MG63 (cell line): Measurements from ENCODE around the gene FCMR. TPM values are rescaled to one million over a fixed set of nuclear protein-coding genes. Genes with fewer than 3 reads are reported as not detected.
A peak's percentile ranks its signal among the peaks of the same experiment; 100 is the strongest.
"Not testable (repeated sequence)": the region's sequence is repeated elsewhere in the genome, so short reads cannot be mapped to it uniquely, and the experiment has no call there.

Experiments used
- DNase-seq: peaks from one replicate; pipeline ENCODE4 v3.0.0-alpha.2; 2020
- H3K27me3 ChIP-seq: fragments of 250-450 bp; sonication (Bioruptor Pico); 2 replicates; pipeline ENCODE4 v1.5.1; 2020; ENCODE audit warnings: mild to moderate bottlenecking, moderate library complexity
- H3K36me3 ChIP-seq: fragments of 250-450 bp; sonication (Bioruptor Pico); 2 replicates; pipeline ENCODE4 v1.5.1; 2020; ENCODE audit warnings: mild to moderate bottlenecking, moderate library complexity
- H3K4me3 ChIP-seq: fragments of 250-450 bp; sonication (Bioruptor Pico); 2 replicates; pipeline ENCODE4 v1.5.1; 2020; ENCODE audit warnings: mild to moderate bottlenecking, moderate library complexity
- H3K9me3 ChIP-seq: fragments of 250-450 bp; sonication (Bioruptor Pico); 2 replicates; pipeline ENCODE4 v1.5.1; 2020; ENCODE audit warnings: mild to moderate bottlenecking, moderate library complexity
- total RNA-seq: library from RNA; depleted of rRNA; stranded (reverse); fragments of >200 nt; shearing (Covaris generic); gene quantifications from 2 replicates; pipeline ENCODE4 v1.2.3, GENCODE V29; 2014; ENCODE audit warnings: low replicate concordance

FCMR gene
- total RNA-seq, 1 experiment from 2014 or later = 0.36 TPM

- H3K36me3 ChIP-seq = no peaks in the 10 kb centered on the region
- no peaks in the 10 kb centered on the region for H3K9me3 ChIP-seq
- H3K4me3 ChIP-seq = no peak overlapping the region
- no peaks in the 10 kb centered on the region for H3K27me3 ChIP-seq
- peak; percentile 57 for DNase-seq
Observed at GRCh38 chr1:206935491-206936067, 13.8 kb upstream of the FCMR start.

GRCh38 chr1:206933333-206933945 lies 11.7 kb upstream of the FCMR start:
- DNase-seq = peak; percentile 32
- Histone ChIP-seq H3K9me3 (no peaks in the 10 kb centered on the region), H3K4me3 (no peak overlapping the region), H3K36me3 (no peaks in the 10 kb centered on the region), H3K27me3 (no peaks in the 10 kb centered on the region)

GRCh38 chr1:206932177-206932576 lies 10.4 kb upstream of the FCMR start:
- Histone ChIP-seq H3K9me3 (no peaks in the 10 kb centered on the region), H3K27me3 (no peaks in the 10 kb centered on the region), H3K4me3 (no peak overlapping the region), H3K36me3 (no peaks in the 10 kb centered on the region)
- no peak for DNase-seq

DNA sequence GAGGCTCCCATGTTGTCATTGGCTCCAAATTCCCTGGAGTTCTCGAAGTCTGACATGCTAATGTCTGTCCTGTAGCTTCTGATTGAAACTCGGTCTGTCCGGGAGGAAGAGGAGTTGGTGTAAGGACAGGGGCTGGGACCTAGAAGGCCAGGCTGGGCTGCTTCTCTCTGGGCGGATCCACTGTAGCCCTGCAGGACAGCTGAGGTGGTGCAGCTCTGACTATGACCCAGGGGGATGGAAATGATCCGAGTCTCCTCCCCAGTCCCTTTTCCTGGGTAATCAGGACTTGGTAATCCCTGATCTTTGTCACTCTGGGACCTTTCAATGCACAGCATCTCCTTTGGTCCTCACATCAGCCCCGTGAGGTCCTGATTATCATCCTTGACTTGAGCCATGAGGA lies 10.0 kb upstream of the FCMR start:
- DNase-seq = no peak
- Histone ChIP-seq H3K9me3 (no peaks in the 10 kb centered on the region), H3K36me3 (no peaks in the 10 kb centered on the region), H3K4me3 (no peak overlapping the region), H3K27me3 (no peaks in the 10 kb centered on the region)

GRCh38 chr1:206930210-206930798 lies 8.6 kb upstream of the FCMR start:
- H3K36me3 ChIP-seq = no peaks in the 10 kb centered on the region
- DNase-seq = no peak

GRCh38 chr1:206929524-206929923 lies 7.8 kb upstream of the FCMR start:
- Histone ChIP-seq H3K4me3 (no peak overlapping the region), H3K36me3 (no peaks in the 10 kb centered on the region), H3K9me3 (no peaks in the 10 kb centered on the region), H3K27me3 (no peaks in the 10 kb centered on the region)
- DNase-seq = no peak

More at GRCh38 chr1:206930210-206930798, 8.6 kb upstream of the FCMR start:
- no peaks in the 10 kb centered on the region for H3K27me3 ChIP-seq
- H3K9me3 ChIP-seq = no peaks in the 10 kb centered on the region
- H3K4me3 ChIP-seq = no peak overlapping the region

DNA sequence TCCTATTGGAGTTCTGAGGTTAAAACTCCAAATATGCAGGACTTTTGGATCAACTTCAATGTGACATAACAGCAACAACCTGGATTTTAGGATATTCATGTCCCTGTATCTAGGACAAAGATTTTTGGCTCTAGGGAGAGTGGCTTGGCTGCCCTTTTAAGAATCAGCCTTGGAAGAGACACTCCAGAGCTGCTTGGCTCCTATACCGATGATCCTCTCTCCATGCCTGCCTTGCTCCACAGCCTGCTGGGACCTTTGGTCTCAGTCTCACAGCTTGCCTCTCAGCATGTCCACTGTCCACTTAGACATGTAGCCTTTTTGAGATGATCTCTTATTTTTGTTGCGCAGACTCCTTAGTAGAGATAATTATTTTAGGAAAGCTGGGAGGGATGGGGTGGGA lies 4.5 kb upstream of the FCMR start:
- Histone ChIP-seq H3K36me3 (no peaks in the 10 kb centered on the region), H3K27me3 (no peaks in the 10 kb centered on the region), H3K4me3 (no peak overlapping the region), H3K9me3 (no peaks in the 10 kb centered on the region)
- DNase-seq = no peak

DNA sequence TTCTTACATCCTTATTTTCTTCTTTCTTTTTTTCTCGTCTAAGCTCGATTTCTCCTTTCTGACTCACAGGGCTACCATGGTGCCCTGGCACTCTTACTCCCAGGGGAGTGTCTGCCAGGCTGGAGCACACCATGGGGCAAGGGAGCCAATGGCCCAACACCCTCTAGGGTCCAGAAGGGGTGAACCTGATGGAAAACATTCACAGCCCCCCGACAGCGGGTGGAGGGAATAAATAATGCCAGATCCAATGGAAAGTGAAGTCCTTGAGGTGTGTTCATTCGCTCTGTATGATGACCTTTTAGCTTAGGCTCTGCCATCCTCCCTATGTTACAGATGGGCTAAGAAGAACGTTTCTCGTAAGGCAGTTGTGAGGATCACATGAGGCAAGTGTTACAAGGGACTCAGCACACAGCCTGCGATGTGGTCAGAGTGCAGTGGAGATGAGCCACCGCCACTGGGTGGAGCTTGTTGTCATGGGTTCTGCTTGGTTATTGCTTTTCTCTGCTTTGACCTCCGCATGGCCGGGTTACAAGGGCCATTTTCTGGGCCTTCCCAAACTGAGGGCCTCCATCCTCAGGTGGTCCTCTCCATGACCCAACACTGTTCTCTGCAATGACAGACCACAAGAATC lies 3.5 kb upstream of the FCMR start:
- Histone ChIP-seq H3K4me3 (no peak overlapping the region), H3K9me3 (no peaks in the 10 kb centered on the region), H3K36me3 (no peaks in the 10 kb centered on the region), H3K27me3 (no peaks in the 10 kb centered on the region)
- DNase-seq = no peak

DNA sequence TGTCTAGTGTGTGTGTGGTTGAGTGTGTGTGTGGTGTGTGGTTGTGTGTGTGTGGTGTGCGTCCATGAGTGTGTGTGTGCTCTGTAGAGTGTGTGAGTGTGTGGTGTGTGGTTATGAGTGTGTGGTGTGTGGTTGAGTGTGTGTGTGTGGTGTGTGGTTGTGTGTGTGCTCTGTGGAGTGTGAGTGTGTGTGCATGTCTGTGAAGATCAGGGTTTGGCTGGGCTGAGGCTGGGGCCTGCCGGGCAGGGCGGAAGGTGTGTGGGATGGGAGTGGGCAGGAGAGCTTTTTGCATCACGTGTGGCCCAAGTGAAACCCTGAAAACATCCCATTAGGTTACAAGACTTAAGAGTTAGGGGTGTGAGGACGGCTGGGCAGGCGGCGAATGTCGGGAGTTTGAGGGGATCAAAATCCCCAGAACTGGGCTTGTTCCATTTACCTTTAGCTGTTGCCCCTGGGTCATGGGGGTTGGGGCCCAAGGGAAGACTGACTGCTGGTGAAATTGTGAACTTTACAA lies 2.9 kb upstream of the FCMR start:
- Histone ChIP-seq H3K9me3 (no peaks in the 10 kb centered on the region), H3K27me3 (no peaks in the 10 kb centered on the region), H3K36me3 (no peaks in the 10 kb centered on the region), H3K4me3 (no peak overlapping the region)
- DNase-seq = no peak

DNA sequence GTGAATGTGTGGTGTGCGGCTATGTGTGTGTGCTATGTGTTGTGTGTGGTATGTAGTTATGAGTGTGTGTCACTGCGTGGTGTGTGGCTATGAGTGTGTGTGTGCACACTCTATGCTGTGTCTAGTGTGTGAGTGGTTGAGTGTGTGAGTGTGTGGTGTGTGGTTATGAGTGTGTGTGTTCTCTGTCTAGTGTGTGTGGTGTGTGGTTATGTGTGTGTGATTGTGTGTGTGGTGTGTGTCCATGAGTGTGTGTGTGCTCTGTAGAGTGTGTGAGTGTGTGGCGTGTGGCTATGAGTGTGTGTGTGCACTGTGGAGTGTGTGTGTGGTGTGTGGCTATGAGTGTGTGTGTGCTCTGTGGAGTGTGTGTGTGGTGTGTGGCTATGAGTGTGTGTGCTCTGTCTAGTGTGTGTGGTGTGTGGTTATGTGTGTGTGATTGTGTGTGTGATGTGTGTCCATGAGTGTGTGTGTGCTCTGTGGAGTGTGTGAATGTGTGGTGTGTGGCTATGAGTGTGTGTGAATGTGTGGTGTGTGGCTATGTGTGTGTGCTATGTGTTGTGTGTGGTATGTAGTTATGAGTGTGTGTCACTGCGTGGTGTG lies 2.3 kb upstream of the FCMR start:
- H3K36me3 ChIP-seq, H3K4me3 ChIP-seq, H3K27me3 ChIP-seq, H3K9me3 ChIP-seq, DNase-seq: not testable (repeated sequence)

GRCh38 chr1:206923009-206923960 lies 1.5 kb upstream of the FCMR start:
- no peak for DNase-seq

GRCh38 chr1:206922524-206922923 lies 783 bp upstream of the FCMR start:
- no peak for DNase-seq
- no peaks in the 10 kb centered on the region for H3K27me3 ChIP-seq
- H3K36me3 ChIP-seq = no peaks in the 10 kb centered on the region

More at GRCh38 chr1:206923009-206923960, 1.5 kb upstream of the FCMR start:
- H3K9me3 ChIP-seq = no peaks in the 10 kb centered on the region
- H3K27me3 ChIP-seq = no peaks in the 10 kb centered on the region
- H3K4me3 ChIP-seq = no peak overlapping the region
- no peaks in the 10 kb centered on the region for H3K36me3 ChIP-seq

DNA sequence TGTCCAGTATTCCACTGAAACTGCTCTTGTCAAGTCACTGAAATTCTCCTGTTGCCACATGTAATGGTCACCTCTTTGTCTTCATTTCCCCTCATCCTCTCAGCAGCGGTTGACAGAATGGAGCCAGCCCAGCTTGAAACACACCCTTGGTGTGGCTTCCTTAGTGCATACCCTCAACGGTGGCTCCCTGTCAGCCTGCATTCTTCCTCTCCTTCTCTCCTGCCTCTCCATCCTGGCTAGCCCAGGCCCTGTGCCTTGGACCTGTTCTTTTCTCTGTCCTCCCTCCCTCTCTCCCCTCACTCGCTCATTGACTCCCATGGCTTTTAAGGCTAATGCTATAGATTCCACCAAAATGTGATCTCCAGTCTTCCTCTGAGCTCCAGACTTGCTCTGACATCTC lies 3.7 kb downstream of the FCMR start:
- Histone ChIP-seq H3K4me3 (no peak overlapping the region), H3K27me3 (no peaks in the 10 kb centered on the region), H3K36me3 (no peaks in the 10 kb centered on the region), H3K9me3 (no peaks in the 10 kb centered on the region)
- DNase-seq = no peak

More at GRCh38 chr1:206922524-206922923, 783 bp upstream of the FCMR start:
- H3K4me3 ChIP-seq = no peak overlapping the region
- H3K9me3 ChIP-seq = no peaks in the 10 kb centered on the region

DNA sequence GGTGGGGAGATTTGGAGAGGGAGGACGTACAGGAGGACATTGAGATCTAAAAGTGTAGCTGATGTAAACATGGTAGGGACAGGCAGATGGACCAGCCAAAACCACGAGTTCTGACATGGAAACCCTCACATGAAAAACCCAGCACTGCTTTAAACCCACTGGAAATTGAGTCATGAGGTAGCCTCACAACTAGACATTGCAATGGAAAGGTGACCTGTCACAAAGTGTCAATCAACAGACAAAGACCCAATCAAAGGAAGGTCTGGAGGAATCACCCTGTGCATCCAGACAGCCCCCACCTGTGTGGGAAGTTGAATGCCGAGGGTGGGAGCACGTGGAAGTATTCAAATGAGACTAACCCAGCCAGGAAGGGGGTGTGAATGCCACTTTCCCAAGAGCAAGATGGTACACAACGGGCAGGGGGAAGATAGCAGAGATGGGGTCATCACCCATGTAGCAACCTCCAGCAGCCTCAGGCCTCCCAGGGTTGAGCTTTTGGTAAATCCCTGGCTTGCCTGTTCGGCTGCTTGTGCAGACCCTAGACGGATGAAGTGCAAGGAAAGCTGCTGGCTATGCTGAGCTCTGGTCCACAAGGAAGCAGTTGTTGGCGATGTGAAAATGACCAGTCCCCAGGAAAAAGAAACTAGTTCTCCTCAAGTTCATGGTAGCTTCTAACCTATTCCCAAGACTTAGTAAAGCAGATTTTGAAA lies 5.6 kb downstream of the FCMR start:
- no peak for DNase-seq
- Histone ChIP-seq H3K9me3 (no peaks in the 10 kb centered on the region), H3K4me3 (no peak overlapping the region), H3K36me3 (no peaks in the 10 kb centered on the region), H3K27me3 (no peaks in the 10 kb centered on the region)

DNA sequence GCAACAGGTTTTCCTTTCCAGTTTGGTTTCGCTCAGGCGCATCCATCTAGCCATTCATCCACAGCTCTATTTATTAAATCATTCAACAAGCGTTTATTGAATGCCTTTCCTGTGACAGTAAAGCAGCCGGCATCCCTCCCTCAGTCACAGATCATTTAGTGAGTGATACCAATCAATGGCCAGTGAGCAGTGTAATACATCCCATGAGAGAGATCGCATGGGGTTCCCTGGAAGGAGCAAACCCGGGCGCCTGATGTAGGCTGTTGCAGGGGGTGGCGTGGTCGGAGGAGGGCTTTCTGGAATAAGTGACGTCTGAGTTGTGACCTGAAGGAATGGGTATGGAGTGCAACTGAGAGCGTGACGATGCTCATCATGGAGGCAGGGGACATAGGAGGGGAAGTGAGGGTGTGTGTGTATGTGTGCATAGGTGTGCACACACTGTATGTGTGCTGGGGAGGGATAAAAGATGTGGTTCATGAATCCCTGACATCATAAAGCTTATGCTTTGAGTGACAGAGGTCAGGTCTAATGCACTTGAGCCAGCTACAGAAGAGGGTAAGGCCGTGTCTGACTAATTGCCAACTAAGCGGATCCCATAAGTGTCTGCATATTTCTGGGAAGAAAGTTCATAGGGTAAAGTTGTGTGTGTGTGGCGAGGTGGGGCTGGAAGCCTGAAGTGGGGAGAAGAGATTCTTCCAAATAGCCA lies 6.6 kb downstream of the FCMR start:
- Histone ChIP-seq H3K36me3 (no peaks in the 10 kb centered on the region), H3K4me3 (no peak overlapping the region)
- no peak for DNase-seq

More for the DNA sequence above, 6.6 kb downstream of the FCMR start:
- Histone ChIP-seq H3K9me3 (no peaks in the 10 kb centered on the region), H3K27me3 (no peaks in the 10 kb centered on the region)
